ENCODE measurements around the gene DGKI.

Gene DGKI

GRCh38 chr7:137844677-137845425 is 1.9 kb downstream of the DGKI start:
- Histone ChIP-seq H3K9ac (ENCODE audit: low read length) (no peak overlapping the region), H3K9me3 (ENCODE audit: insufficient read depth, low read length) (no peaks in the 10 kb centered on the region), H3K36me3 (ENCODE audit: low read length) (no peaks in the 10 kb centered on the region), H3K27ac (ENCODE audit: low read depth, low read length) (no peak overlapping the region), H3K4me3 (ENCODE audit: insufficient read depth, low read length, poor library complexity, severe bottlenecking) (no peak overlapping the region), H3K4me2 (ENCODE audit: low read depth, low read length, poor library complexity, severe bottlenecking) (no peak overlapping the region), H2AFZ (ENCODE audit: low read depth, low read length, severe bottlenecking) (no peak overlapping the region), H4K20me1 (ENCODE audit: low read depth, low read length) (no peaks in the 10 kb centered on the region), H3K79me2 (ENCODE audit: insufficient read depth, low read length) (no peaks in the 10 kb centered on the region), H3K9me2 (replicated peaks; ENCODE audit: insufficient read depth, low read length) (no peaks in the 10 kb centered on the region), H3K27me3 (ENCODE audit: low read length) (no peaks in the 10 kb centered on the region), H3F3A (ENCODE audit: insufficient read depth) (no peaks in the 10 kb centered on the region)
- TF ChIP-seq EZH2phosphoT487 (conservative IDR thresholded peaks at IDR 0.05; ENCODE audit: low read length), result no peak
- no peak for TF ChIP-seq CTCF (IDR thresholded peaks at IDR 0.05; ENCODE audit: insufficient read depth, low read length, poor library complexity, severe bottlenecking)

- H3K79me2 ChIP-seq (ENCODE audit: insufficient read depth, low read length), result no peaks in the 10 kb centered on the region
- H3K27ac ChIP-seq (ENCODE audit: low read depth, low read length), result no peak overlapping the region
- H2AFZ ChIP-seq (ENCODE audit: low read depth, low read length, severe bottlenecking), result no peak overlapping the region
- no peaks in the 10 kb centered on the region for H3K27me3 ChIP-seq (ENCODE audit: low read length)
- H3F3A ChIP-seq (ENCODE audit: insufficient read depth), result no peaks in the 10 kb centered on the region
- no peak overlapping the region for H3K4me3 ChIP-seq (ENCODE audit: insufficient read depth, low read length, poor library complexity, severe bottlenecking)
- no peaks in the 10 kb centered on the region for H4K20me1 ChIP-seq (ENCODE audit: low read depth, low read length)
- H3K9ac ChIP-seq (ENCODE audit: low read length), result no peak overlapping the region
- no peaks in the 10 kb centered on the region for H3K9me3 ChIP-seq (ENCODE audit: insufficient read depth, low read length)
- no peaks in the 10 kb centered on the region for H3K36me3 ChIP-seq (ENCODE audit: low read length)
- TF ChIP-seq CTCF (IDR thresholded peaks at IDR 0.05; ENCODE audit: insufficient read depth, low read length, poor library complexity, severe bottlenecking) (no peak), EZH2phosphoT487 (conservative IDR thresholded peaks at IDR 0.05; ENCODE audit: low read length) (no peak)
- no peak overlapping the region for H3K4me2 ChIP-seq (ENCODE audit: low read depth, low read length, poor library complexity, severe bottlenecking)
- no peaks in the 10 kb centered on the region for H3K9me2 ChIP-seq (replicated peaks; ENCODE audit: insufficient read depth, low read length)
Observed at GRCh38 chr7:137839903-137840779, 6.6 kb downstream of the DGKI start.

GRCh38 chr7:137838706-137839315 is 8.0 kb downstream of the DGKI start:
- Histone ChIP-seq H2AFZ (ENCODE audit: low read depth, low read length, severe bottlenecking) (no peak overlapping the region), H3K4me2 (ENCODE audit: low read depth, low read length, poor library complexity, severe bottlenecking) (no peak overlapping the region), H3K9me2 (replicated peaks; ENCODE audit: insufficient read depth, low read length) (no peaks in the 10 kb centered on the region), H3K27ac (ENCODE audit: low read depth, low read length) (no peak overlapping the region), H3K27me3 (ENCODE audit: low read length) (no peaks in the 10 kb centered on the region), H3K9me3 (ENCODE audit: insufficient read depth, low read length) (no peaks in the 10 kb centered on the region), H3K36me3 (ENCODE audit: low read length) (no peaks in the 10 kb centered on the region), H3K9ac (ENCODE audit: low read length) (no peak overlapping the region), H3F3A (ENCODE audit: insufficient read depth) (no peaks in the 10 kb centered on the region), H4K20me1 (ENCODE audit: low read depth, low read length) (no peaks in the 10 kb centered on the region), H3K79me2 (ENCODE audit: insufficient read depth, low read length) (no peaks in the 10 kb centered on the region), H3K4me3 (ENCODE audit: insufficient read depth, low read length, poor library complexity, severe bottlenecking) (no peak overlapping the region)
- no peak for TF ChIP-seq CTCF (IDR thresholded peaks at IDR 0.05; ENCODE audit: insufficient read depth, low read length, poor library complexity, severe bottlenecking)
- TF ChIP-seq EZH2phosphoT487 (conservative IDR thresholded peaks at IDR 0.05; ENCODE audit: low read length), result no peak
